ENCODE measurements around the gene APOL2.
"Not testable (repeated sequence)": the region's sequence is repeated elsewhere in the genome, so short reads cannot be mapped to it uniquely, and the experiment has no call there.

APOL2 gene

DNA sequence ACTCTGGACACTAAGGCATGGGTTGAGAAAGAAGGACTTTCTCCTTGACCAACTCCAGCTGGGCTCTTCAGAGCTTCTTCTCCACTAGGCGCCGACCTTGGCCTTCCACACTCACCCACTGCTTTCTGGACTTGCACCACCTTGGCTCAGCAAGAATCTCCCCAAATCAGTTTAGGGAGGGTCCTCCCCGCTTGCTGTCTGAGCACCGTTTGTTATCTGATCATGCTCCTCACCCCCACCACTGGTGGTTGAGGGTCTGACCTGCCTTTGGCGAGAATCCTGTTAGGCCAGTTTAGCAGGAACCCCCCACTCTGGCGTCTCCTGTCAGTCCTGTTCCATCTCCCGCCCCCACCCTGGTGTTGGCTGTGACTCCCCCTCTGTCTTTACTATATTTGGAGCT is 10.4 kb downstream of the APOL2 start:
- DNase-seq (ENCODE audit: low read depth), result no peak
- H3K4me3 ChIP-seq (ENCODE audit: low read depth, low read length), result no peak overlapping the region
- in situ Hi-C loops (cut with HindIII; ENCODE audit: low sequenced_read_pairs), result no loop called here
- TF ChIP-seq, protein P1, sequence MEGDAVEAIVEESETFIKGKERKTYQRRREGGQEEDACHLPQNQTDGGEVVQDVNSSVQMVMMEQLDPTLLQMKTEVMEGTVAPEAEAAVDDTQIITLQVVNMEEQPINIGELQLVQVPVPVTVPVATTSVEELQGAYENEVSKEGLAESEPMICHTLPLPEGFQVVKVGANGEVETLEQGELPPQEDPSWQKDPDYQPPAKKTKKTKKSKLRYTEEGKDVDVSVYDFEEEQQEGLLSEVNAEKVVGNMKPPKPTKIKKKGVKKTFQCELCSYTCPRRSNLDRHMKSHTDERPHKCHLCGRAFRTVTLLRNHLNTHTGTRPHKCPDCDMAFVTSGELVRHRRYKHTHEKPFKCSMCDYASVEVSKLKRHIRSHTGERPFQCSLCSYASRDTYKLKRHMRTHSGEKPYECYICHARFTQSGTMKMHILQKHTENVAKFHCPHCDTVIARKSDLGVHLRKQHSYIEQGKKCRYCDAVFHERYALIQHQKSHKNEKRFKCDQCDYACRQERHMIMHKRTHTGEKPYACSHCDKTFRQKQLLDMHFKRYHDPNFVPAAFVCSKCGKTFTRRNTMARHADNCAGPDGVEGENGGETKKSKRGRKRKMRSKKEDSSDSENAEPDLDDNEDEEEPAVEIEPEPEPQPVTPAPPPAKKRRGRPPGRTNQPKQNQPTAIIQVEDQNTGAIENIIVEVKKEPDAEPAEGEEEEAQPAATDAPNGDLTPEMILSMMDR (IDR thresholded peaks at IDR 0.05; ENCODE audit: low read depth, low read length, missing control alignments), result no peak

DNA sequence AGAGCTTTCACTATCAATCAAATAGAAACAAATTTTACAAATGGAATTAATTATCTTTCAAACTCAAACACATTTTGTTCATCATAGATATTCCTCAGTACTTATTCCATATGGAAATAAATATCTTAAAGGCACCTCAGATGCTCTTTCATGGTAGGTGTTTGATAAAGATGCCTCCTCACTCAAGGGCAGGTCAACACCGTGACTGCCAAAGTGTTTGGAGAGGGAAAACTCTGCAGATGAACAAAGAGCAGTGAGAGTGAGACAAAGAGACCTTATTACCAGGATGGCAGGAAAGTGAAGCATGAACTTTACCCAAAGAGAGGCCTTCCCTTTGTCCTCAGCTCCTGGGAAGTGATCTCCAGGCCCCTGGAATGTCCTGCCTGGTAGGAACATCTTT is 11.0 kb downstream of the APOL2 start:
- H3K4me3 ChIP-seq (ENCODE audit: low read depth, low read length); in situ Hi-C loops (cut with HindIII; ENCODE audit: low sequenced_read_pairs); DNase-seq (ENCODE audit: low read depth): not testable (repeated sequence)

DNA sequence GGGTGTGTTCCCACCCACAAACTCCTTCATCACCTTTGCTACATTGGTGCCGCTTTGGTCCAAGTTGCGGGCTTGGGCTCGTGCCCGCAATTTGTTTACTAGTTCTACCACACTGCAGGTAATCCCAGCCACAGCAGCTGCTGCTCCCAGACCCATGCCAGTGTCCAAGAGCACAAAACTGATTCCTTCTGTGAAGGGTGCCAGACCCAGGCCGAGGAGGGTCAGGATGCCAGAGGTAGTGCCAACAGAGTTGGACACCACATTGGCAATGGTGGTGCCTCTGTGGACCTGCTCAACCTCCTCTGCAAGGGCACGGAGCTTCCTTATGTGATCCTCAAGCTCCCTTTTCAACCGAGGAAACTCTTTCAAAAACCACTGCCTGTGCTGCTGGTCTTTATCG is 11.5 kb downstream of the APOL2 start:
- DNase-seq (ENCODE audit: low read depth), result no peak
- in situ Hi-C loops (cut with HindIII; ENCODE audit: low sequenced_read_pairs), result no loop called here
- no peak overlapping the region for H3K4me3 ChIP-seq (ENCODE audit: low read depth, low read length)
- TF ChIP-seq, protein P1 (IDR thresholded peaks at IDR 0.05; ENCODE audit: low read depth, low read length, missing control alignments), result no peak

DNA sequence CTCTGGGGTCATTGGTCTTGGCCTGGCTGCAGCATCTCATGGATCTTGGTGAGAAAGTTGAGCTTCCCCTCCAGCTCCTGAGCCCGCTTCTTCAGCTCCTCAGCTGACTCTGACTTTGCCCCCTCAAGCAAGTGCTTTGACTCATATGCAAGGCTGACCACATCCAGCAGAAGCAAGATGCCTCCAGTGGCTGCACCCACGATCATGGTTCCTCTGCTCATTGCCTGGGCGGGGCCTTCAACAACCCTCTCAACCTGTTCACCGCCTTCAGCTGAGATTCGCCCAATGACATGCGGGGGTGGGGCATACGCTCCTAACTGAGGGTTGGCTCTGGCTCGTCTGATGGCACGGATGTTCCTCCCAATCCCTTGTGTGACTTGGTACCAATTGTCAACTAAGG is 11.9 kb downstream of the APOL2 start:
- in situ Hi-C loops (cut with HindIII; ENCODE audit: low sequenced_read_pairs), result no loop called here
- DNase-seq (ENCODE audit: low read depth), result no peak
- H3K4me3 ChIP-seq (ENCODE audit: low read depth, low read length), result no peak overlapping the region
- TF ChIP-seq, protein P1 (IDR thresholded peaks at IDR 0.05; ENCODE audit: low read depth, low read length, missing control alignments), result no peak

DNA sequence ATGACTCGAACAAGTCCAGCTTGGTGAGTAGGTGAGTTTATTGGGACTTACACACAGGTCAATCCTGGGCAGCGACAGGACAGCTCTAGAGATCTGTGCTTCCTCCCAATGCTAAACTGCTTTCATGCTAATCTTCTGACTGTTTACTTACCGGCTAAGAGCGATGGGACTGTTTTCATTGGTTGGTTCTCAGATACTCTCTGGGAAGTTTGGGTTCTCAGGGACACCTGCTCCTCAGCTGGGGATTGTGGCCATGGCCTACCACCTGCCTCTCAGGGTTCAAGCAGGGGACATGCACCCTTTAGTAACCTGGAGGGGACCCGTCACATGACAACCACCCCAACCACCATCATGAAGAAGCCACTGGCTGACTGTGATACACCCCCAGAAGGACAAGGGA is 13.1 kb downstream of the APOL2 start:
- TF ChIP-seq, protein P1 (IDR thresholded peaks at IDR 0.05; ENCODE audit: low read depth, low read length, missing control alignments), result no peak
- H3K4me3 ChIP-seq (ENCODE audit: low read depth, low read length), result no peak overlapping the region
- no peak for DNase-seq (ENCODE audit: low read depth)
- in situ Hi-C loops (cut with HindIII; ENCODE audit: low sequenced_read_pairs), result no loop called here

DNA sequence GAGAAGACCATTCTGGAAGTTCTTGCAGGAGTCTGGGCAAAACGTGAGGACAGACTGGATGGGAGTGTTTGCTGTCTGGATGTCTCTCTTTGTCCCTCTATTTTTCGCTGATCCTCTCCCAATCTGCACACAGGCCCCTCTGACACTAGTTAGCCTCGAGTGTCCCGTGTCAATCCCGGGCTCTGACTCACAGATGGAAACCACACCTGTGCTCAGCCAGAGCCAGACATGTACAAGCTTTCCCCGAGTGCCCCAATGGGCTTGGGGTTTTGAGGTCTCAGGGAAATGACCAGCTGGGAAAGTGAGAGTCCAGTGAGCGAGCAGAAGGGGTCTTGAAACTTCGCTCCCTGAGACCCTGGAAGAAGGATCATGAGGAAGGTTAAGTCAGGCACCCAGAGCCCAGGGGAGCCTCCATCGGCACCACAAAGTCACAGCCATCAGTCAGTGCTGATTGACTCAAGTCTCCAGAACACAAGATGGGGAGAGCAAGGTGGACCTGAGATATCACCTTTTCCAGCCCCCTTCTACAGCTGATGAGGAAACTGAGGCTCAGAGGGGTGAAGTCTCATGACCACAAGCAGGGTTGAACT is 13.9 kb downstream of the APOL2 start:
- in situ Hi-C loops (cut with HindIII; ENCODE audit: low sequenced_read_pairs), result no loop called here
- DNase-seq (ENCODE audit: low read depth), result no peak
- no peak overlapping the region for H3K4me3 ChIP-seq (ENCODE audit: low read depth, low read length)
- TF ChIP-seq, protein P1 (IDR thresholded peaks at IDR 0.05; ENCODE audit: low read depth, low read length, missing control alignments), result no peak

DNA sequence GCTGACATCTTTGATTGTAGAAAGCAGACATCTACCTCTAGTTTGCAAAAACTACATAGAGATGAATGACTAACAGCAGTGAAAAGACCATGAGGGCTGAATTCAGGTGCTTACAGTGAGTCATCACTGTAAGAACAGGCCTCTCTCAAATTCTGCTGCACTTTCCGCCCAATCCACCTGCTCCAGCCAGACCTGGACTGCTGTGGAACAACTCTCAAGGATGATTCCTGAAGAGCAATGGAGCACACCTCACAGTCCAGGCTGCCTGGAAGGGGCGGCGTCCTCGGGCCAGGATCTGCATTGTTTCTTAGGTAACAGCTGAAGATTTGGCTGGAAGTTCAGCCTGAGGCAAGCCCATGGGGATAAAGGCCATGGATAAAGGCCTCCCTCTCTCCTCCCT is 15.1 kb downstream of the APOL2 start:
- DNase-seq (ENCODE audit: low read depth), result no peak
- H3K4me3 ChIP-seq (ENCODE audit: low read depth, low read length), result no peak overlapping the region
- TF ChIP-seq, protein P1 (IDR thresholded peaks at IDR 0.05; ENCODE audit: low read depth, low read length, missing control alignments), result no peak
- in situ Hi-C loops (cut with HindIII; ENCODE audit: low sequenced_read_pairs), result no loop called here
